ENCODE measurements around the gene JHY.
A peak's percentile ranks its signal among the peaks of the same experiment; 100 is the strongest.

Gene JHY

GRCh38 chr11:122977470-122978298, 95.1 kb downstream of the JHY start:
- no peak overlapping the region for H2AK5ac ChIP-seq (ENCODE audit: low read length)

DNA sequence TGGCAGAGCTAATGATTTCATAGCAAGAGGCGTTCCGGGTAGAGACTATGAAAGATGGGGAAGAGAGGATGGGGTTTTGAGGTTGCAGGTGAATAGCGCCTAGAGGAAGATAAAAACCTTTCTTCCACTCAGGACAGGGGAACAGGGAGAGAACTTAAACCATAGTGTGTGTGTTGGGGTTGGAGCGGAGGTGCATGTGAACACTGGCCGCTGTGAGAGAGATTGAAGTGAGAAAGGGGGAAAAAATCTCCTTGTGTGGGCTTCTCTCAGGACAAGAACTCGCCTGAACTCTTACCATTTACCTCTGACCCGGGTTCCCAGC, 95.7 kb downstream of the JHY start:
- H2AFZ ChIP-seq (ENCODE audit: insufficient read depth, low read length, poor library complexity), result no peak overlapping the region
- H3K79me2 ChIP-seq (ENCODE audit: control insufficient read depth, insufficient read depth, low read length, poor library complexity), result no peaks in the 10 kb centered on the region
- H2AK5ac ChIP-seq (ENCODE audit: low read length), result no peak overlapping the region
- no peak overlapping the region for H4K12ac ChIP-seq (ENCODE audit: low read depth, low read length)
- no peak overlapping the region for H2BK120ac ChIP-seq (ENCODE audit: insufficient read depth, low read length, poor library complexity)
- peaks cover 9% of the 10 kb centered on the region for H3K9me3 ChIP-seq (ENCODE audit: insufficient read depth, low read depth, low read length)
- H3K23ac ChIP-seq (ENCODE audit: low read length), result no peak overlapping the region
- no peak overlapping the region for H3K4ac ChIP-seq (ENCODE audit: low read depth, low read length)
- H3K4me2 ChIP-seq (ENCODE audit: low read length), result no peak overlapping the region
- H2BK12ac ChIP-seq (ENCODE audit: low read length), result no peak overlapping the region
- no peaks in the 10 kb centered on the region for H3K36me3 ChIP-seq (ENCODE audit: control insufficient read depth in 1 of 2, insufficient read depth in 2 of 2, low read length in 2 of 2)
- no peak overlapping the region for H3K18ac ChIP-seq (ENCODE audit: low read length)
- no peak for DNase-seq
- H3K9ac ChIP-seq (ENCODE audit: low read length), result no peak overlapping the region
- no peak overlapping the region for H4K91ac ChIP-seq (ENCODE audit: low read depth, low read length)
- peaks cover 75% of the 10 kb centered on the region for H3K27me3 ChIP-seq (ENCODE audit: insufficient read depth, low read length)
- WGBS (ENCODE audit: extremely low coverage, insufficient coverage, insufficient read length), result no CpG with 5 or more reads among the region's 7 CpGs
- H3K4me1 ChIP-seq (ENCODE audit: control insufficient read depth in 1 of 2, insufficient read depth in 2 of 2, low read length in 2 of 2), result peaks cover 3 to 11% of the 10 kb centered on the region in 2 experiments
- H3K4me3 ChIP-seq (ENCODE audit: low read depth, low read length), result no peak overlapping the region
- no peak overlapping the region for H3K14ac ChIP-seq (ENCODE audit: low read length)
- H4K8ac ChIP-seq (ENCODE audit: low read depth, low read length), result no peak overlapping the region
- no peak overlapping the region for H2BK5ac ChIP-seq (ENCODE audit: low read depth, low read length, poor library complexity)
- H3K79me1 ChIP-seq (ENCODE audit: low read length), result no peaks in the 10 kb centered on the region
- H3K27ac ChIP-seq (ENCODE audit: low read depth, low read length), result no peak overlapping the region

More at GRCh38 chr11:122977470-122978298, 95.1 kb downstream of the JHY start:
- peaks cover 9% of the 10 kb centered on the region for H3K9me3 ChIP-seq (ENCODE audit: insufficient read depth, low read depth, low read length)
- DNase-seq, result no peak
- no peak overlapping the region for H3K14ac ChIP-seq (ENCODE audit: low read length)
- no peak overlapping the region for H3K23ac ChIP-seq (ENCODE audit: low read length)
- H2BK120ac ChIP-seq (ENCODE audit: insufficient read depth, low read length, poor library complexity), result no peak overlapping the region
- H3K4me3 ChIP-seq (ENCODE audit: low read depth, low read length), result no peak overlapping the region
- H3K27me3 ChIP-seq (ENCODE audit: insufficient read depth, low read length), result peaks cover 72% of the 10 kb centered on the region
- no peak overlapping the region for H4K8ac ChIP-seq (ENCODE audit: low read depth, low read length)
- H2BK12ac ChIP-seq (ENCODE audit: low read length), result no peak overlapping the region
- no peak overlapping the region for H3K9ac ChIP-seq (ENCODE audit: low read length)
- no peak overlapping the region for H3K18ac ChIP-seq (ENCODE audit: low read length)
- H3K4ac ChIP-seq (ENCODE audit: low read depth, low read length), result no peak overlapping the region
- H3K79me2 ChIP-seq (ENCODE audit: control insufficient read depth, insufficient read depth, low read length, poor library complexity), result no peaks in the 10 kb centered on the region
- no peak overlapping the region for H4K12ac ChIP-seq (ENCODE audit: low read depth, low read length)
- peak overlapping the region; percentile 63 for H3K4me2 ChIP-seq (ENCODE audit: low read length)
- no CpG with 5 or more reads among the region's 50 CpGs for WGBS (ENCODE audit: extremely low coverage, insufficient coverage, insufficient read length)
- peaks cover 3 to 11% of the 10 kb centered on the region in 2 experiments for H3K4me1 ChIP-seq (ENCODE audit: control insufficient read depth in 1 of 2, insufficient read depth in 2 of 2, low read length in 2 of 2)
- no peak overlapping the region for H4K91ac ChIP-seq (ENCODE audit: low read depth, low read length)
- H3K79me1 ChIP-seq (ENCODE audit: low read length), result no peaks in the 10 kb centered on the region
- no peaks in the 10 kb centered on the region for H3K36me3 ChIP-seq (ENCODE audit: control insufficient read depth in 1 of 2, insufficient read depth in 2 of 2, low read length in 2 of 2)
- no peak overlapping the region for H2BK5ac ChIP-seq (ENCODE audit: low read depth, low read length, poor library complexity)
- H2AFZ ChIP-seq (ENCODE audit: insufficient read depth, low read length, poor library complexity), result no peak overlapping the region
- no peak overlapping the region for H3K27ac ChIP-seq (ENCODE audit: low read depth, low read length)

DNA sequence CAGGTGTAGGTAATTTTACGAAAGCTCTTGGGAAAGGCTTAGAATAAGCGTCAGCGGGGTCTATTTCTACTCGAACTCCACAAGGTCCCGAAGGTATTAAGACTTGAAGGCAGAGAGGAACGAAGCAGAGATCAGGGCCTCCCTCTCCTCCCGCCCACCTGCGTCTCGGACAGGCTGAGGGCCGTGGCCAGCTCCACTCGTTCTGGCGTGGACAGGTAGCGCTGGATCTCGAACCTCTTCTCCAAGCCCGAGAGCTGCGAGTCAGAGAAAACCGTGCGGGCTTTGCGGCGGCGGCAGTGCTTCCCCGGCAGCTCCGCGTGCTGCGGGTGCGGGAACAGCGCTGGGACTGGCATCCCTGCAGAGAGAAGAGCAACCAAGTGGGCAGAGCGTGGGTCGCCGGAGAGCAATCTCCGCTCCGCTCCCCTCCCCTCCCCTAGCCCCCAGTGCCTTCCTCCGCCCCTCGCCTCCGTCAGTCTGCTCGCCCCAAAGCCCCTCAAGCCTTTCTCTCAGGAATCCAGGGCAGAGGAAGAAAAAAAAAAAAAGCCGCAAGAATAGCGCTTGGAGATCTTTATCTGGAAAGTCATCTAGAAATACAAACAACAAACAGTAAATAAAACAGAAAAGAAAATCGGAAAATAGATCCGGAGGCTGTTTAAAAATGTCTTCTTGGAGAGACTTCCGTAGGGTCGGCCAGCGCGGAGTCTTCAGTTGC, 96.7 kb downstream of the JHY start:
- Histone ChIP-seq H2BK120ac (ENCODE audit: insufficient read depth, low read length, poor library complexity) (no peak overlapping the region), H2BK12ac (ENCODE audit: low read length) (no peak overlapping the region), H3K79me2 (ENCODE audit: control insufficient read depth, insufficient read depth, low read length, poor library complexity) (no peaks in the 10 kb centered on the region)

DNA sequence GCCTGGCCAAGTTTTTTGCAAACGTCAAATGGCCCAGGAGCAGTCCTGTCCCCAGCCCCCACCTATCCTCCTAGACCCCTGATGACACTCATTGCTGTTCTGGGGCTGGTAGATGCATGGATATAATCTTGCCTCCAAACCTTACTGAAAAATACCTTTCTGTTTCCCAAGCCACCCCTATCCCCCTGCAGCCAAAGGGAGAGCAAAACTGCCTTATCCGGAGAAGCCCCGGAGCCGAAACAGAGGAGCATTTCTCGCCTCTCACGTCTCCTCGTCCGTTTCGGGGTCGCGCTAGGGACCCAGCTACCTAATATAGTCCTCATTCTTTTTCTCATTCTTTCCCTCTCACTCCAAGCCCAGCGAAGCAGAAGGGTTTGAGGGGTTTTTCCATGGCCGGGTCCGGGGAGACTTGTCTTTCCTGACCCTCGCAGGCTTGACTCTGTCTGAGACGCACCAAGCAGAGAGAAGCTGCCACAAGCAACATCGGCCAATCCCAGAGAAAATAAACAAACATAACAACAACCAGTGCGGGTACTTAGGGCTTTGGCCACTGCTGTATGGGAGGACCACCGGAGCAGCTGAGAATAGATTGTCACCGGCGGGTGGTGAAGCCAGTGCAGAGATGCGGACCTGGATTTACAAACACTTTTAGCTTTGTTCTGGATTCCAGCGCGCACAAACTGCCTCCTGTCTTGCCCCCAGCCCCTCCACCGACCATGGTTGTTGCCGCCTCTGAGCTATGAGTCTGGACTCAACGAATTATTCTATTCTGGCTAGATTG, 97.4 kb downstream of the JHY start:
- Histone ChIP-seq H3K23ac (ENCODE audit: low read length) (peak overlapping the region; percentile 58), H3K27ac (ENCODE audit: low read depth, low read length) (no peak overlapping the region), H3K4me1 (ENCODE audit: control insufficient read depth in 1 of 2, insufficient read depth in 2 of 2, low read length in 2 of 2) (peaks cover 11 to 15% of the 10 kb centered on the region in 2 experiments), H3K79me1 (ENCODE audit: low read length) (no peaks in the 10 kb centered on the region), H3K9me3 (ENCODE audit: insufficient read depth, low read depth, low read length) (peaks cover 9% of the 10 kb centered on the region), H3K4me2 (ENCODE audit: low read length) (no peak overlapping the region), H3K36me3 (ENCODE audit: control insufficient read depth in 1 of 2, insufficient read depth in 2 of 2, low read length in 2 of 2) (no peaks in the 10 kb centered on the region), H3K18ac (ENCODE audit: low read length) (no peak overlapping the region), H4K12ac (ENCODE audit: low read depth, low read length) (no peak overlapping the region), H2BK12ac (ENCODE audit: low read length) (no peak overlapping the region), H3K4ac (ENCODE audit: low read depth, low read length) (no peak overlapping the region), H2BK120ac (ENCODE audit: insufficient read depth, low read length, poor library complexity) (no peak overlapping the region), H3K79me2 (ENCODE audit: control insufficient read depth, insufficient read depth, low read length, poor library complexity) (no peaks in the 10 kb centered on the region), H2BK5ac (ENCODE audit: low read depth, low read length, poor library complexity) (no peak overlapping the region), H3K4me3 (ENCODE audit: low read depth, low read length) (no peak overlapping the region), H3K27me3 (ENCODE audit: insufficient read depth, low read length) (peaks cover 83% of the 10 kb centered on the region), H3K9ac (ENCODE audit: low read length) (no peak overlapping the region), H2AK5ac (ENCODE audit: low read length) (no peak overlapping the region), H4K91ac (ENCODE audit: low read depth, low read length) (no peak overlapping the region), H4K8ac (ENCODE audit: low read depth, low read length) (no peak overlapping the region), H3K14ac (ENCODE audit: low read length) (no peak overlapping the region), H2AFZ (ENCODE audit: insufficient read depth, low read length, poor library complexity) (no peak overlapping the region)
- WGBS (ENCODE audit: extremely low coverage, insufficient coverage, insufficient read length), result no CpG with 5 or more reads among the region's 27 CpGs
- DNase-seq, result no peak

More for the DNA sequence above, 96.7 kb downstream of the JHY start:
- Histone ChIP-seq H3K27me3 (ENCODE audit: insufficient read depth, low read length) (peaks cover 81% of the 10 kb centered on the region), H3K9ac (ENCODE audit: low read length) (no peak overlapping the region), H2AFZ (ENCODE audit: insufficient read depth, low read length, poor library complexity) (no peak overlapping the region), H3K4me3 (ENCODE audit: low read depth, low read length) (no peak overlapping the region), H3K14ac (ENCODE audit: low read length) (no peak overlapping the region), H4K12ac (ENCODE audit: low read depth, low read length) (no peak overlapping the region), H3K27ac (ENCODE audit: low read depth, low read length) (no peak overlapping the region), H4K8ac (ENCODE audit: low read depth, low read length) (no peak overlapping the region), H2BK5ac (ENCODE audit: low read depth, low read length, poor library complexity) (no peak overlapping the region), H3K4me1 (ENCODE audit: control insufficient read depth in 1 of 2, insufficient read depth in 2 of 2, low read length in 2 of 2) (peaks cover 6 to 11% of the 10 kb centered on the region in 2 experiments), H3K36me3 (ENCODE audit: control insufficient read depth in 1 of 2, insufficient read depth in 2 of 2, low read length in 2 of 2) (no peaks in the 10 kb centered on the region), H3K9me3 (ENCODE audit: insufficient read depth, low read depth, low read length) (peaks cover 9% of the 10 kb centered on the region), H3K4me2 (ENCODE audit: low read length) (no peak overlapping the region), H2AK5ac (ENCODE audit: low read length) (no peak overlapping the region), H3K18ac (ENCODE audit: low read length) (no peak overlapping the region), H3K79me1 (ENCODE audit: low read length) (no peaks in the 10 kb centered on the region), H4K91ac (ENCODE audit: low read depth, low read length) (no peak overlapping the region), H3K4ac (ENCODE audit: low read depth, low read length) (no peak overlapping the region), H3K23ac (ENCODE audit: low read length) (no peak overlapping the region)
- no CpG with 5 or more reads among the region's 44 CpGs for WGBS (ENCODE audit: extremely low coverage, insufficient coverage, insufficient read length)
- no peak for DNase-seq
